Measurements from ENCODE around the gene ATP6V1C2.
"Not testable (repeated sequence)": the region's sequence is repeated elsewhere in the genome, so short reads cannot be mapped to it uniquely, and the experiment has no call there.

ATP6V1C2 gene

DNA sequence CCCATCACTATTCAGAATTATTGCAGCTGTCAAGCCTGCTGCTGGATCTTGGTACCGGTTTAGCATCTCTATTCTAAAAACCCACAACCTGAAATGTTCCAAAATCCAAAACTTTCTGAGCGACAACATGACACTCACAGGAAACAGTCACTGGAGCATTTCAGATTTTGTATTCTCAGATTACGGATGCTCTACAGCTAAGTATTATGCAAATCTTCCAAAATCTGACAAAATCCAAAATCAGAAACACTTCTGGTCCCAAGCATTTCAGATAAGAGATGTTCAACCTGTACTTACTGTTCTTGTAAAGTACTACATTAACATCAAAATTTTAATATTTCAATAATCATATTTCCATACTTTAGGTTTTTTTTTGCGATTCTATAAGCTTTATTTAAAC is 78.7 kb downstream of the ATP6V1C2 start:
- H3K4me3 ChIP-seq (ENCODE audit: insufficient read depth in 1 of 2, low read depth in 1 of 2, low read length in 2 of 2), result no peak overlapping the region
- H3K27ac ChIP-seq (ENCODE audit: low read length, poor library complexity, severe bottlenecking), result no peak overlapping the region
- H3K23ac ChIP-seq (ENCODE audit: low read length in 2 of 2), result no peak overlapping the region
- DNase-seq, result no peak
- H4K8ac ChIP-seq (ENCODE audit: low read length), result no peak overlapping the region
- no peak overlapping the region for H3K9ac ChIP-seq (ENCODE audit: low read length)
- H4K91ac ChIP-seq (ENCODE audit: low read length), result no peak overlapping the region
- H2AK5ac ChIP-seq (ENCODE audit: low read length, severe bottlenecking), result no peak overlapping the region
- no peaks in the 10 kb centered on the region for H3K27me3 ChIP-seq (ENCODE audit: control insufficient read depth in 1 of 2, insufficient read depth in 1 of 2, low read length in 2 of 2)
- H2BK120ac ChIP-seq (ENCODE audit: low read depth, low read length), result no peak overlapping the region
- H2BK15ac ChIP-seq (ENCODE audit: low read depth, poor library complexity, severe bottlenecking), result no peak overlapping the region
- H3K4ac ChIP-seq (ENCODE audit: low read depth in 1 of 2, low read length in 2 of 2), result no peak overlapping the region
- peaks cover 13 to 59% of the 10 kb centered on the region in 2 experiments for H3K36me3 ChIP-seq (ENCODE audit: control insufficient read depth in 1 of 2, insufficient read depth in 2 of 2, low read depth in 1 of 2, low read length in 2 of 2)
- H2AFZ ChIP-seq (ENCODE audit: low read depth, low read length), result no peak overlapping the region
- no peak overlapping the region for H3K4me2 ChIP-seq (ENCODE audit: low read length, poor library complexity, severe bottlenecking)
- 97% methylated on average over 3 of the region's 4 CpGs for WGBS
- no peak overlapping the region for H2BK12ac ChIP-seq (ENCODE audit: low read length in 2 of 2)
- no peak overlapping the region for H3K18ac ChIP-seq (ENCODE audit: low read depth in 1 of 2, low read length in 2 of 2)
- H3K14ac ChIP-seq (ENCODE audit: low read length in 2 of 2), result no peak overlapping the region
- H3K79me1 ChIP-seq (replicated peaks; ENCODE audit: low read length, poor library complexity, severe bottlenecking), result peaks cover 11% of the 10 kb centered on the region
- peaks cover 9% of the 10 kb centered on the region for H3K4me1 ChIP-seq (ENCODE audit: control insufficient read depth, insufficient read depth, low read depth, low read length)
- no peaks in the 10 kb centered on the region for H3K9me3 ChIP-seq (ENCODE audit: control insufficient read depth, low read length)
- H2BK5ac ChIP-seq (ENCODE audit: low read depth, low read length, poor library complexity, severe bottlenecking), result no peak overlapping the region

DNA sequence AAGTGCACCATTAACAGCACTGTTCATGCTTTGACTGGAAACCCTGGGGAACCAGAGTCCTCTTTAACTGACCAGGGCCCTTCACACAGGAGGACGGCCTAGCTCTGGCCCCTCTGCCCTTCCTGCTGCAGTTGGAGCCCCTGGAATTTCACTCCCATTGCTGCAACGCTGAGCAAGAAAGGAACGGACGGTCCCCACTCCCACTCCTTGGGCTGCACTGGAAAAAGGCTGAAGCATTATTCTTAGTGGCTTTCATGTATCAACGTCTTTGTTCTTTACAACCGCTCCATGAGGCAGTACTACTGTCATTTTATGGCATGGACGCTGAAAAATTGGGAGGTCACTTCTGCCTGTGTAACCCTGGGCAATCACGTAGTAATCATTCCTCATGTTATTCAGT is 81.2 kb downstream of the ATP6V1C2 start:
- no peak overlapping the region for H2BK5ac ChIP-seq (ENCODE audit: low read depth, low read length, poor library complexity, severe bottlenecking)
- H3K36me3 ChIP-seq (ENCODE audit: control insufficient read depth in 1 of 2, insufficient read depth in 2 of 2, low read depth in 1 of 2, low read length in 2 of 2), result peaks cover 11 to 35% of the 10 kb centered on the region in 2 experiments
- H3K9ac ChIP-seq (ENCODE audit: low read length), result no peak overlapping the region
- peaks cover 4% of the 10 kb centered on the region for H3K79me1 ChIP-seq (replicated peaks; ENCODE audit: low read length, poor library complexity, severe bottlenecking)
- no peak overlapping the region for H3K4me3 ChIP-seq (ENCODE audit: insufficient read depth in 1 of 2, low read depth in 1 of 2, low read length in 2 of 2)
- no peaks in the 10 kb centered on the region for H3K9me3 ChIP-seq (ENCODE audit: control insufficient read depth, low read length)
- H3K14ac ChIP-seq (ENCODE audit: low read length in 2 of 2), result no peak overlapping the region
- no peaks in the 10 kb centered on the region for H3K27me3 ChIP-seq (ENCODE audit: control insufficient read depth in 1 of 2, insufficient read depth in 1 of 2, low read length in 2 of 2)
- no peak overlapping the region for H3K4ac ChIP-seq (ENCODE audit: low read depth in 1 of 2, low read length in 2 of 2)
- H2AK5ac ChIP-seq (ENCODE audit: low read length, severe bottlenecking), result no peak overlapping the region
- H2BK12ac ChIP-seq (ENCODE audit: low read length in 2 of 2), result no peak overlapping the region
- H3K27ac ChIP-seq (ENCODE audit: low read length, poor library complexity, severe bottlenecking), result no peak overlapping the region
- no peak overlapping the region for H3K18ac ChIP-seq (ENCODE audit: low read depth in 1 of 2, low read length in 2 of 2)
- peak overlapping the region; percentile 49 for H4K8ac ChIP-seq (ENCODE audit: low read length)
- H3K4me1 ChIP-seq (ENCODE audit: control insufficient read depth, insufficient read depth, low read depth, low read length), result peaks cover 11% of the 10 kb centered on the region
- no peak overlapping the region for H2BK15ac ChIP-seq (ENCODE audit: low read depth, poor library complexity, severe bottlenecking)
- no peak overlapping the region for H3K4me2 ChIP-seq (ENCODE audit: low read length, poor library complexity, severe bottlenecking)
- no peak for DNase-seq
- no peak overlapping the region for H2AFZ ChIP-seq (ENCODE audit: low read depth, low read length)
- no peak overlapping the region for H3K23ac ChIP-seq (ENCODE audit: low read length in 2 of 2)
- H4K91ac ChIP-seq (ENCODE audit: low read length), result no peak overlapping the region
- H2BK120ac ChIP-seq (ENCODE audit: low read depth, low read length), result no peak overlapping the region
- WGBS, result 87% methylated on average over 7 of the region's 8 CpGs

DNA sequence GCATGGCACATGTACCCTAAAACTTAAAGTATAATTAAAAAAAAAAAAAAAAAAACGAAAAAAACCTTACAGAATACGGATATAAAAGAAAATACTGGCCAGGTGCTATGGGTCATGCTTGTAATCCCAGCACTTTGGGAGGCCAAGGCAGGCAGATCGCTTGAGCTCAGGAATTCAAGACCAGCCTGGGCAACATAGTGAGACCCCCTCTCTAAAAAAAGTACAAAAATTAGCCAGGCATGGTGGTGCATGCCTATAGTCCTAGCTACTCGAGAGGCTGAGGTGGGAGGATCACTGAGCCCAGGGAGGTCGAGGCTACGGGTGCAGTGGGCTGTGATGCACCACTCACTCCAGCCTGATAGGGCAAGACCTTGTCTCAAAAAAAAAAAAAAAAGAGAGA is 84.6 kb downstream of the ATP6V1C2 start:
- not testable (repeated sequence) for H3K9me3 ChIP-seq (ENCODE audit: control insufficient read depth, low read length); H3K9ac ChIP-seq (ENCODE audit: low read length)
- H3K36me3 ChIP-seq (ENCODE audit: control insufficient read depth in 1 of 2, insufficient read depth in 2 of 2, low read depth in 1 of 2, low read length in 2 of 2), result peaks cover 6 to 11% of the 10 kb centered on the region in 2 experiments

DNA sequence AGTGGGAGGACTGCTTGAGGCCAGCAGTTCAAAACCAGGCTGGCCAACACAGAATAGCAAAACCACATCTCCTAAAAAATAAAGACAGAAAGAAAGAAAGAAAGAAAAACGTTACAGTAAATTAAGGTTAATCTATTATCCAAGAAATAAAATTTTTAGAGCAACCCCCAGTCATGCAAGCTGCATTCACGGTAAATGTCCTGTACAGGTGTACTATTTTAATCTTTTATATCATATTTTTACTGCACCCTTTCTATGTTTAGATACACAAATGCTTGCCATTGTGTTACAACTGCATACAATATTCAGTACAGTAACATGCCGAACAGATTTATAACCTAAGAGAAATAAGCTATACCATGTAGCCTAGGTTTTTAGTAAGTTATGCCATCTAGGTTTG is 85.1 kb downstream of the ATP6V1C2 start:
- no peaks in the 10 kb centered on the region for H3K79me1 ChIP-seq (replicated peaks; ENCODE audit: low read length, poor library complexity, severe bottlenecking)
- H3K18ac ChIP-seq (ENCODE audit: low read depth in 1 of 2, low read length in 2 of 2), result no peak overlapping the region
- no peak overlapping the region for H4K91ac ChIP-seq (ENCODE audit: low read length)
- no peak overlapping the region for H3K4me3 ChIP-seq (ENCODE audit: insufficient read depth in 1 of 2, low read depth in 1 of 2, low read length in 2 of 2)
- no peak overlapping the region for H2BK120ac ChIP-seq (ENCODE audit: low read depth, low read length)
- H3K9ac ChIP-seq (ENCODE audit: low read length), result no peak overlapping the region
- no peak overlapping the region for H2AK5ac ChIP-seq (ENCODE audit: low read length, severe bottlenecking)
- H2BK15ac ChIP-seq (ENCODE audit: low read depth, poor library complexity, severe bottlenecking), result no peak overlapping the region
- H3K14ac ChIP-seq (ENCODE audit: low read length in 2 of 2), result no peak overlapping the region
- H3K9me3 ChIP-seq (ENCODE audit: control insufficient read depth, low read length), result no peaks in the 10 kb centered on the region
- H3K27me3 ChIP-seq (ENCODE audit: control insufficient read depth in 1 of 2, insufficient read depth in 1 of 2, low read length in 2 of 2), result no peaks in the 10 kb centered on the region
- peaks cover 8% of the 10 kb centered on the region for H3K4me1 ChIP-seq (ENCODE audit: control insufficient read depth, insufficient read depth, low read depth, low read length)
- H3K36me3 ChIP-seq (ENCODE audit: control insufficient read depth in 1 of 2, insufficient read depth in 2 of 2, low read depth in 1 of 2, low read length in 2 of 2), result peaks cover 5 to 6% of the 10 kb centered on the region in 2 experiments
- H2BK12ac ChIP-seq (ENCODE audit: low read length in 2 of 2), result no peak overlapping the region
- no peak overlapping the region for H3K23ac ChIP-seq (ENCODE audit: low read length in 2 of 2)
- no peak for DNase-seq
- no peak overlapping the region for H2BK5ac ChIP-seq (ENCODE audit: low read depth, low read length, poor library complexity, severe bottlenecking)
- H4K8ac ChIP-seq (ENCODE audit: low read length), result no peak overlapping the region
- no peak overlapping the region for H2AFZ ChIP-seq (ENCODE audit: low read depth, low read length)
- H3K27ac ChIP-seq (ENCODE audit: low read length, poor library complexity, severe bottlenecking), result no peak overlapping the region
- H3K4me2 ChIP-seq (ENCODE audit: low read length, poor library complexity, severe bottlenecking), result no peak overlapping the region
- H3K4ac ChIP-seq (ENCODE audit: low read depth in 1 of 2, low read length in 2 of 2), result no peak overlapping the region
- no CpG with 5 or more reads among the region's 3 CpGs for WGBS

More for the DNA sequence above, 84.6 kb downstream of the ATP6V1C2 start:
- H3K14ac ChIP-seq (ENCODE audit: low read length in 2 of 2); H3K79me1 ChIP-seq (replicated peaks; ENCODE audit: low read length, poor library complexity, severe bottlenecking); H3K4me2 ChIP-seq (ENCODE audit: low read length, poor library complexity, severe bottlenecking); H2AFZ ChIP-seq (ENCODE audit: low read depth, low read length); H3K18ac ChIP-seq (ENCODE audit: low read depth in 1 of 2, low read length in 2 of 2); H4K8ac ChIP-seq (ENCODE audit: low read length); H2BK15ac ChIP-seq (ENCODE audit: low read depth, poor library complexity, severe bottlenecking); H2AK5ac ChIP-seq (ENCODE audit: low read length, severe bottlenecking); DNase-seq; H3K4me1 ChIP-seq (ENCODE audit: control insufficient read depth, insufficient read depth, low read depth, low read length); H3K27me3 ChIP-seq (ENCODE audit: control insufficient read depth in 1 of 2, insufficient read depth in 1 of 2, low read length in 2 of 2); H2BK12ac ChIP-seq (ENCODE audit: low read length in 2 of 2); H3K23ac ChIP-seq (ENCODE audit: low read length in 2 of 2); H4K91ac ChIP-seq (ENCODE audit: low read length); H3K27ac ChIP-seq (ENCODE audit: low read length, poor library complexity, severe bottlenecking); H2BK5ac ChIP-seq (ENCODE audit: low read depth, low read length, poor library complexity, severe bottlenecking); H3K4ac ChIP-seq (ENCODE audit: low read depth in 1 of 2, low read length in 2 of 2); H3K4me3 ChIP-seq (ENCODE audit: insufficient read depth in 1 of 2, low read depth in 1 of 2, low read length in 2 of 2); H2BK120ac ChIP-seq (ENCODE audit: low read depth, low read length): not testable (repeated sequence)
- WGBS, result 99% methylated on average over 5 of the region's 6 CpGs
